ENCODE data around the gene SIN3B.
A peak's percentile ranks its signal among the peaks of the same experiment; 100 is the strongest.

Gene SIN3B, protein sequence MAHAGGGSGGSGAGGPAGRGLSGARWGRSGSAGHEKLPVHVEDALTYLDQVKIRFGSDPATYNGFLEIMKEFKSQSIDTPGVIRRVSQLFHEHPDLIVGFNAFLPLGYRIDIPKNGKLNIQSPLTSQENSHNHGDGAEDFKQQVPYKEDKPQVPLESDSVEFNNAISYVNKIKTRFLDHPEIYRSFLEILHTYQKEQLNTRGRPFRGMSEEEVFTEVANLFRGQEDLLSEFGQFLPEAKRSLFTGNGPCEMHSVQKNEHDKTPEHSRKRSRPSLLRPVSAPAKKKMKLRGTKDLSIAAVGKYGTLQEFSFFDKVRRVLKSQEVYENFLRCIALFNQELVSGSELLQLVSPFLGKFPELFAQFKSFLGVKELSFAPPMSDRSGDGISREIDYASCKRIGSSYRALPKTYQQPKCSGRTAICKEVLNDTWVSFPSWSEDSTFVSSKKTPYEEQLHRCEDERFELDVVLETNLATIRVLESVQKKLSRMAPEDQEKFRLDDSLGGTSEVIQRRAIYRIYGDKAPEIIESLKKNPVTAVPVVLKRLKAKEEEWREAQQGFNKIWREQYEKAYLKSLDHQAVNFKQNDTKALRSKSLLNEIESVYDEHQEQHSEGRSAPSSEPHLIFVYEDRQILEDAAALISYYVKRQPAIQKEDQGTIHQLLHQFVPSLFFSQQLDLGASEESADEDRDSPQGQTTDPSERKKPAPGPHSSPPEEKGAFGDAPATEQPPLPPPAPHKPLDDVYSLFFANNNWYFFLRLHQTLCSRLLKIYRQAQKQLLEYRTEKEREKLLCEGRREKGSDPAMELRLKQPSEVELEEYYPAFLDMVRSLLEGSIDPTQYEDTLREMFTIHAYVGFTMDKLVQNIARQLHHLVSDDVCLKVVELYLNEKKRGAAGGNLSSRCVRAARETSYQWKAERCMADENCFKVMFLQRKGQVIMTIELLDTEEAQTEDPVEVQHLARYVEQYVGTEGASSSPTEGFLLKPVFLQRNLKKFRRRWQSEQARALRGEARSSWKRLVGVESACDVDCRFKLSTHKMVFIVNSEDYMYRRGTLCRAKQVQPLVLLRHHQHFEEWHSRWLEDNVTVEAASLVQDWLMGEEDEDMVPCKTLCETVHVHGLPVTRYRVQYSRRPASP

GRCh38 chr19:16829010-16829821 lies at the start of gene SIN3B:
TSS of gene SIN3B (plus strand) at chr19:16829398. CDS start at chr19:16829421, 23 bp downstream.
- no peak for TF ChIP-seq CTCF (IDR thresholded peaks at IDR 0.05; ENCODE audit: low read depth, low read length)
- peak within 1 kb of the TSS; percentile 95 for H3K4me3 ChIP-seq (ENCODE audit: low read depth, low read length)

- no peak overlapping the region for H3K4me3 ChIP-seq (ENCODE audit: low read depth, low read length)
- TF ChIP-seq CTCF (IDR thresholded peaks at IDR 0.05; ENCODE audit: low read depth, low read length), result no peak
Observed at GRCh38 chr19:16779539-16780163, 49.5 kb upstream of the SIN3B start.

GRCh38 chr19:16782719-16783118 lies 46.5 kb upstream of the SIN3B start:
- TF ChIP-seq CTCF (IDR thresholded peaks at IDR 0.05; ENCODE audit: low read depth, low read length), result no peak
- H3K4me3 ChIP-seq (ENCODE audit: low read depth, low read length), result no peak overlapping the region

DNA sequence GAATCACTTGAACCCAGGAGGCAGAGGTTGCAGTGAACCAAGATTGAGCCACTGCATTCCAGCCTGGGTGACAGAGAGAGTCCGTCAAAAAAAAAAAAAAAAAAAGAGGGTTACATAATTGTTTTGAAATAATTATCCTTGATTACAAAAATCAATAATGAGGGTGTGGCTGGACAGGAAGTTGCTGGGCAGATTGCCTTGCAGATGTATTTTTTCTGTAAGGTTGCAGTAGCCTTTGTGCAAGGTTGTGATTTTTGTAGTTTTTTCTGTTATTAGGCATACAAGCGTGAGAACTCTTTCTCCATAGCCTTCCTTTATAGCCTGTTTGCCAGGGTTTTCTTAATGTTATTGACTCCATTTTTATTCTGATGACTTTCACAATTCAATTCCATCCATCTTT lies 40.7 kb upstream of the SIN3B start:
- H3K4me3 ChIP-seq (ENCODE audit: low read depth, low read length), result no peak overlapping the region
- TF ChIP-seq CTCF (IDR thresholded peaks at IDR 0.05; ENCODE audit: low read depth, low read length), result no peak

DNA sequence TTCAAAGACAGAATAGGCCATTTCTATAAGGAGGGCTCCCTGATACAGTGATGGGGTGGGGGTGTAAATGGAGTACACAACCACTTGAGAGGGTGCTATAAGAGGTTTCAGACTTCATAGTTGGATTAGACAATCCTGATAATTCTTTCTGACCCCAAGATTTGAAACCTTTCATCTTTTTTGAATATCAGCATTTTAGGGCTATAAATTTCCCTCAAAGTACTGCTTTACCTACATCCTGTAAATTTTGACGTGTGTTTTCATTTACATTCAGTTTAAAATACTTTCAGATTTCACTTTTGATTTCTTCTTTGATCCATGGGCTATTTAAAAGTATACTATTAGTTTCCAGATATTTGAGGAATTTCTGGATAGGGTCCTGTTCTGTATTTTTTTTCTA lies 40.0 kb upstream of the SIN3B start:
- TF ChIP-seq CTCF (IDR thresholded peaks at IDR 0.05; ENCODE audit: low read depth, low read length), result no peak
- no peak overlapping the region for H3K4me3 ChIP-seq (ENCODE audit: low read depth, low read length)

DNA sequence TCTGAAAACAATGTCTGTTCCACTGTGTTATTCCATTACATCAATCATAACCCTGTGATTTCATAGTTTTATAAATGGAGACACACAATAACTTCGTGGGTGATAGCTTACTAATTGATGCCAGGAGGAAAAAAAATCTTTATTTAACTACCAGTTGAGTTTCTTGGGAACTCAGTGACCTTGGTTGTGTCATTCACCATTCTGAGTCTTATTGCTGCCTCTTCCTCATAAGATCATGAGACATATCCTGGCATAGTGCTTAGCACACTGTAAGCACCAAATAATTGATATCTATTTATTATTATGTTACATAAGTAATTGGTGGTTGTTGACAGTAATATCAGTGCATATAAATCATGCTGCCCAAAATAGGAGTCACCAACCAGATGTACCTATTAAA lies 39.1 kb upstream of the SIN3B start:
- no peak for TF ChIP-seq CTCF (IDR thresholded peaks at IDR 0.05; ENCODE audit: low read depth, low read length)
- no peak overlapping the region for H3K4me3 ChIP-seq (ENCODE audit: low read depth, low read length)
